ENCODE results near the gene PCGF5. TPM values are rescaled to one million over a fixed set of nuclear protein-coding genes. Genes with fewer than 3 reads are reported as not detected.
A peak's percentile ranks its signal among the peaks of the same experiment; 100 is the strongest.

The PCGF5 gene
- polyA plus RNA-seq, 4 donors, result 34.7 to 60.2 (median 51.2) TPM

- Histone ChIP-seq H3K36me3 (ENCODE audit: control insufficient read depth in 3 of 3, insufficient read depth in 2 of 3, low read depth in 1 of 3, low read length in 3 of 3) (peaks cover 0 to 4% (median 2%) of the 10 kb centered on the region in 3 donors), H3K27ac (ENCODE audit: low read depth in 1 of 3, low read length in 2 of 3) (no peak overlapping the region), H3K27me3 (ENCODE audit: control insufficient read depth in 3 of 3, insufficient read depth in 3 of 3, low read length in 3 of 3) (no peaks in the 10 kb centered on the region), H3K9me3 (ENCODE audit: control insufficient read depth in 2 of 2, insufficient read depth in 1 of 2, low read depth in 1 of 2, low read length in 1 of 2) (no peaks in the 10 kb centered on the region), H3K4me1 (ENCODE audit: control insufficient read depth in 3 of 3, insufficient read depth in 2 of 3, low read depth in 1 of 3, low read length in 2 of 3) (no peaks in the 10 kb centered on the region), H3K4me3 (ENCODE audit: low read depth in 1 of 3, low read length in 3 of 3) (no peak overlapping the region)
- no peak for FAIRE-seq
- no peak for DNase-seq
- WGBS, 3 donors, result 83 to 90% (median 86%) methylated on average over 1 of the region's 1 CpG
Observed at GRCh38 chr10:91239789-91240188, 19.3 kb downstream of the PCGF5 start.

GRCh38 chr10:91242940-91243339 lies 22.5 kb downstream of the PCGF5 start:
- no peak overlapping the region for H3K4me3 ChIP-seq (ENCODE audit: low read depth in 1 of 3, low read length in 3 of 3)
- FAIRE-seq (no peak), DNase-seq (no peak)
- no peaks in the 10 kb centered on the region for H3K9me3 ChIP-seq (ENCODE audit: control insufficient read depth in 2 of 2, insufficient read depth in 1 of 2, low read depth in 1 of 2, low read length in 1 of 2)
- H3K36me3 ChIP-seq (ENCODE audit: control insufficient read depth in 3 of 3, insufficient read depth in 2 of 3, low read depth in 1 of 3, low read length in 3 of 3), result peaks cover 0 to 4% (median 2%) of the 10 kb centered on the region in 3 donors
- no peaks in the 10 kb centered on the region for H3K4me1 ChIP-seq (ENCODE audit: control insufficient read depth in 3 of 3, insufficient read depth in 2 of 3, low read depth in 1 of 3, low read length in 2 of 3)
- WGBS, 3 donors, result 80 to 90% (median 85%) methylated on average over 2 of the region's 2 CpGs
- H3K27ac ChIP-seq (ENCODE audit: low read depth in 1 of 3, low read length in 2 of 3), result no peak overlapping the region
- H3K27me3 ChIP-seq (ENCODE audit: control insufficient read depth in 3 of 3, insufficient read depth in 3 of 3, low read length in 3 of 3), result no peaks in the 10 kb centered on the region

- H3K9me3 ChIP-seq (ENCODE audit: control insufficient read depth in 2 of 2, insufficient read depth in 1 of 2, low read depth in 1 of 2, low read length in 1 of 2), result no peaks in the 10 kb centered on the region
- no peaks in the 10 kb centered on the region for H3K27me3 ChIP-seq (ENCODE audit: control insufficient read depth in 3 of 3, insufficient read depth in 3 of 3, low read length in 3 of 3)
- no peak for DNase-seq
- H3K36me3 ChIP-seq (ENCODE audit: control insufficient read depth in 3 of 3, insufficient read depth in 2 of 3, low read depth in 1 of 3, low read length in 3 of 3), result peaks cover 0 to 2% (median 0%) of the 10 kb centered on the region in 3 donors
- H3K27ac ChIP-seq (ENCODE audit: low read depth in 1 of 3, low read length in 2 of 3), result no peak overlapping the region
- no peaks in the 10 kb centered on the region for H3K4me1 ChIP-seq (ENCODE audit: control insufficient read depth in 3 of 3, insufficient read depth in 2 of 3, low read depth in 1 of 3, low read length in 2 of 3)
- no peak for FAIRE-seq
- no peak overlapping the region for H3K4me3 ChIP-seq (ENCODE audit: low read depth in 1 of 3, low read length in 3 of 3)
- WGBS, 3 donors, result 60 to 94% (median 80%) methylated on average over 1 of the region's 1 CpG
Observed at GRCh38 chr10:91247360-91248111, 27.1 kb downstream of the PCGF5 start.

GRCh38 chr10:91249700-91250099 lies 29.2 kb downstream of the PCGF5 start:
- H3K36me3 ChIP-seq (ENCODE audit: control insufficient read depth in 3 of 3, insufficient read depth in 2 of 3, low read depth in 1 of 3, low read length in 3 of 3), result peaks cover 0 to 7% (median 3%) of the 10 kb centered on the region in 3 donors
- H3K4me3 ChIP-seq (ENCODE audit: low read depth in 1 of 3, low read length in 3 of 3), result no peak overlapping the region
- FAIRE-seq, result no peak
- no peaks in the 10 kb centered on the region for H3K27me3 ChIP-seq (ENCODE audit: control insufficient read depth in 3 of 3, insufficient read depth in 3 of 3, low read length in 3 of 3)
- peaks cover 0 to under 1% of the 10 kb centered on the region in 2 donors for H3K9me3 ChIP-seq (ENCODE audit: control insufficient read depth in 2 of 2, insufficient read depth in 1 of 2, low read depth in 1 of 2, low read length in 1 of 2)
- H3K4me1 ChIP-seq (ENCODE audit: control insufficient read depth in 3 of 3, insufficient read depth in 2 of 3, low read depth in 1 of 3, low read length in 2 of 3), result no peaks in the 10 kb centered on the region
- no peak overlapping the region for H3K27ac ChIP-seq (ENCODE audit: low read depth in 1 of 3, low read length in 2 of 3)
- DNase-seq, result no peak
- 56 to 65% (median 61%) methylated on average over 3 of the region's 3 CpGs for WGBS, 3 donors

- FAIRE-seq, result no peak
Observed at GRCh38 chr10:91250341-91250740, 29.9 kb downstream of the PCGF5 start.

GRCh38 chr10:91251430-91252056 lies 31.1 kb downstream of the PCGF5 start:
- peaks cover 0 to 8% of the 10 kb centered on the region in 2 donors for H3K9me3 ChIP-seq (ENCODE audit: control insufficient read depth in 2 of 2, insufficient read depth in 1 of 2, low read depth in 1 of 2, low read length in 1 of 2)
- H3K4me1 ChIP-seq (ENCODE audit: control insufficient read depth in 3 of 3, insufficient read depth in 2 of 3, low read depth in 1 of 3, low read length in 2 of 3), result no peaks in the 10 kb centered on the region
- no peak overlapping the region for H3K27ac ChIP-seq (ENCODE audit: low read depth in 1 of 3, low read length in 2 of 3)
- peaks cover 5 to 9% (median 6%) of the 10 kb centered on the region in 3 donors for H3K36me3 ChIP-seq (ENCODE audit: control insufficient read depth in 3 of 3, insufficient read depth in 2 of 3, low read depth in 1 of 3, low read length in 3 of 3)
- no peak overlapping the region for H3K4me3 ChIP-seq (ENCODE audit: low read depth in 1 of 3, low read length in 3 of 3)
- DNase-seq, result peak; percentile 68 to 69
- peak; percentile 78 for FAIRE-seq
- H3K27me3 ChIP-seq (ENCODE audit: control insufficient read depth in 3 of 3, insufficient read depth in 3 of 3, low read length in 3 of 3), result no peaks in the 10 kb centered on the region

More at GRCh38 chr10:91250341-91250740, 29.9 kb downstream of the PCGF5 start:
- peaks cover 5 to 9% (median 6%) of the 10 kb centered on the region in 3 donors for H3K36me3 ChIP-seq (ENCODE audit: control insufficient read depth in 3 of 3, insufficient read depth in 2 of 3, low read depth in 1 of 3, low read length in 3 of 3)
- H3K9me3 ChIP-seq (ENCODE audit: control insufficient read depth in 2 of 2, insufficient read depth in 1 of 2, low read depth in 1 of 2, low read length in 1 of 2), result peaks cover 0 to 7% of the 10 kb centered on the region in 2 donors
- H3K4me3 ChIP-seq (ENCODE audit: low read depth in 1 of 3, low read length in 3 of 3), result no peak overlapping the region
- no peak for DNase-seq
- WGBS, 3 donors, result 71 to 79% (median 71%) methylated on average over 1 of the region's 1 CpG
- no peaks in the 10 kb centered on the region for H3K4me1 ChIP-seq (ENCODE audit: control insufficient read depth in 3 of 3, insufficient read depth in 2 of 3, low read depth in 1 of 3, low read length in 2 of 3)
- H3K27ac ChIP-seq (ENCODE audit: low read depth in 1 of 3, low read length in 2 of 3), result no peak overlapping the region
- no peaks in the 10 kb centered on the region for H3K27me3 ChIP-seq (ENCODE audit: control insufficient read depth in 3 of 3, insufficient read depth in 3 of 3, low read length in 3 of 3)

- DNase-seq, result no peak
- no peak for FAIRE-seq
Observed at GRCh38 chr10:91253300-91253699, 32.8 kb downstream of the PCGF5 start.

GRCh38 chr10:91257310-91257709 lies 36.8 kb downstream of the PCGF5 start:
- no peak for FAIRE-seq
- peaks cover 9 to 15% (median 9%) of the 10 kb centered on the region in 3 donors for H3K36me3 ChIP-seq (ENCODE audit: control insufficient read depth in 3 of 3, insufficient read depth in 2 of 3, low read depth in 1 of 3, low read length in 3 of 3)

More at GRCh38 chr10:91253300-91253699, 32.8 kb downstream of the PCGF5 start:
- Histone ChIP-seq H3K9me3 (ENCODE audit: control insufficient read depth in 2 of 2, insufficient read depth in 1 of 2, low read depth in 1 of 2, low read length in 1 of 2) (peaks cover 0 to 8% of the 10 kb centered on the region in 2 donors), H3K36me3 (ENCODE audit: control insufficient read depth in 3 of 3, insufficient read depth in 2 of 3, low read depth in 1 of 3, low read length in 3 of 3) (peaks cover 5 to 13% (median 6%) of the 10 kb centered on the region in 3 donors), H3K27me3 (ENCODE audit: control insufficient read depth in 3 of 3, insufficient read depth in 3 of 3, low read length in 3 of 3) (no peaks in the 10 kb centered on the region), H3K4me1 (ENCODE audit: control insufficient read depth in 3 of 3, insufficient read depth in 2 of 3, low read depth in 1 of 3, low read length in 2 of 3) (no peaks in the 10 kb centered on the region), H3K4me3 (ENCODE audit: low read depth in 1 of 3, low read length in 3 of 3) (no peak overlapping the region), H3K27ac (ENCODE audit: low read depth in 1 of 3, low read length in 2 of 3) (no peak overlapping the region)
- 93 to 96% (median 94%) methylated on average over 4 of the region's 4 CpGs for WGBS, 3 donors

More at GRCh38 chr10:91257310-91257709, 36.8 kb downstream of the PCGF5 start:
- DNase-seq, result no peak
- Histone ChIP-seq H3K9me3 (ENCODE audit: control insufficient read depth in 2 of 2, insufficient read depth in 1 of 2, low read depth in 1 of 2, low read length in 1 of 2) (peaks cover 0 to 10% of the 10 kb centered on the region in 2 donors), H3K4me1 (ENCODE audit: control insufficient read depth in 3 of 3, insufficient read depth in 2 of 3, low read depth in 1 of 3, low read length in 2 of 3) (no peaks in the 10 kb centered on the region), H3K27me3 (ENCODE audit: control insufficient read depth in 3 of 3, insufficient read depth in 3 of 3, low read length in 3 of 3) (no peaks in the 10 kb centered on the region), H3K4me3 (ENCODE audit: low read depth in 1 of 3, low read length in 3 of 3) (no peak overlapping the region), H3K27ac (ENCODE audit: low read depth in 1 of 3, low read length in 2 of 3) (no peak overlapping the region)
- 90 to 97% (median 91%) methylated on average over 3 of the region's 3 CpGs for WGBS, 3 donors
